Stimulated activated CD8-positive, alpha-beta memory T cell treated with anti-CD3 and anti-CD28 coated beads, Interleukin-15, amount 100 ng/mL, for 1 hour (primary cell): ENCODE data around the gene FOXD2.

Source experiments
- DNase-seq: peaks from one replicate; pipeline ENCODE4 v3.0.0-alpha.2; 2020; ENCODE audit warnings: low read depth

The FOXD2 gene

DNA sequence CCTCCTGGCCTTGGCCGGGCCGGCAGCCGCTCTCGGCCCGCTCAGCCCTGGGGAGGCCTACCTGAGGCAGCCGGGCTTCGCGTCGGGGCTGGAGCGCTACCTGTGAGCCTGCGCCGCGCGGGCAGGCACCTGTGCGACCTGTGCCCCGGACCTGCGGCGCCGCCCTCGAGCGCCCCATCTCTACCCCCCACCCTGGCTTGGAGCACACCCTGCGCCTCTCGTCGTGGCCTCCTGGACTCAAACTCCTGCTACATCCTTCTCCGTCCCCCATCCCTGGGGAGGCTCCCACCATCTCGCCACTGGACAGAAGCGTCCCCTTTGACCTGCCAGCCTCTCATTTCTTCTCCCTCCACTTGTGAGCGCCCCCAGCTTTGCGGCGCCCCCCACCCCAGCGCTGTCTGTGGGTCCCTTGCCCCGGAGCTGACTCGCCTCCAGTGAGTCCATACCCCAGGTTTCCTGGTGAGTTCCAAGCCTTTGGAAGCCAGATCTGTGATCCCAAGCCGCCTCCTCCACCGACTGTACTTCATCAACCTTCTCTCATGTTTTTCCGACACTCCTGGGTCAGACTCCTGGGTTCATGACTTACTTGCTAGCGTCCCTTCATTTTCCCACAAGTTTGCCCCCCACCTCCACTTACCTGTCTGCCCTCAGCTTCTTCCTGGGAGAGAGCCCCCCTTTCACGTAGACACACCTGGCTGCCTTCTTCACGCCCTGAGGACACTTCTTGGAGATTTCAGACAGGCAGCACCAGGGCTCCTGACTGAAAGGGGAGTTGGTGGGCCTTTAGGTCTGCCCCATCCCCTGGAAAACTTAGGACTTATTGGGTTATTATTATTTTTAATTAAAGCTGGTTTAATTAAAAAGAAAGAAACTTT is 20.4 kb upstream of the FOXD2 start:
- DNase-seq, result no peak

DNA sequence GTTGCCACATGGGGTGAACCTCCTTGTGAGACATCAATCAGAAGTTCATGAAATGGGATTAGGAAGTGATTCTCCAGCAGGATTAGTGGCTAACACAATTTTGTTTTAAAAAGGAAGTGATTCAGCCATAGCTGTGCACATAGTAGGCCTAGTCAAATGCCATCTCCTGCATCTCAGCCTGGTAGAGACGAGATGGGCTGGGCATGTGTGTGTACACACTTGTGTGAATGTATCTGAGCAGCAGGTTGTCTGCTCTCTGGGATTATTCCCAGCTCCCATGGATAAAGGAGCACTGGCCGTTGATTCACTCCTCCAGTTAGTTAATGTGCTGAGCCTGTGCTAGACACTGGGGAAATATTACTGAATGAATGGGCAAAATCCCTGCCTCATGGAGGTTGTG is 19.7 kb upstream of the FOXD2 start:
- DNase-seq, result no peak

DNA sequence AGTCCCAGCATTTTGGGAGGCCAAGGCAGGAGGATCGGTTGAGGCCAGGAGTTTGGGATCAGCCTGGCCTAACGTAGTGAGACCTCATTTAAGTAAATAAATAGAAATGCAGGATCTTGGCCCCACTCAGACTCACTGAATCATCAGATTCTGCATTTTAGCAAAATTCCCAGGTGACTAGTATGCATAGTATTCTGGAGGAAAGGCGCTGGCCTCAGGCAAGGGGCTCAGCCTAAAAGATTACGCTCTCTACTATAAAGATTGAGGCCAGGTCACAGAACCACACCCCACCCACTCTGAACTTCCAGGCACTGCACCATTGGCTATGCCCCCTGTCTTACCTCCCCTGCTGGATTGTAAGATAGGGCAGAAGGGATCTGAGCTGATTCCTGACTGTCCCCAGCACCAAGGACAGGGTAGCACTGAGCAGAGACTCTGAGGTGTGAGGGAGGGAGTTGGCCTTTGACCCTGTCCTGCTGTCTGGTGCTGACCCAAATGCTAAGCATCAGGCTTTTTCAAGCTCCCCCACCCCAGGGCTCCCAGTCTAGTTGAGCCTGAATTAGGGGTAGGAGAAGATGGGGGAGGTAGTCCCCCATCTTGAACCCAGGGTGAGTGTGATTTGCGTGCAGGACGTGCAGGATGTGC is 19.0 kb upstream of the FOXD2 start:
- no peak for DNase-seq

- no peak for DNase-seq
These were observed 17.3 kb upstream of the FOXD2 start for GRCh38 chr1:47420547-47420946.

- no peak for DNase-seq
These were observed 14.0 kb upstream of the FOXD2 start for GRCh38 chr1:47423872-47424271.

- no peak for DNase-seq
These were observed 13.4 kb upstream of the FOXD2 start for GRCh38 chr1:47424336-47424982.

DNA sequence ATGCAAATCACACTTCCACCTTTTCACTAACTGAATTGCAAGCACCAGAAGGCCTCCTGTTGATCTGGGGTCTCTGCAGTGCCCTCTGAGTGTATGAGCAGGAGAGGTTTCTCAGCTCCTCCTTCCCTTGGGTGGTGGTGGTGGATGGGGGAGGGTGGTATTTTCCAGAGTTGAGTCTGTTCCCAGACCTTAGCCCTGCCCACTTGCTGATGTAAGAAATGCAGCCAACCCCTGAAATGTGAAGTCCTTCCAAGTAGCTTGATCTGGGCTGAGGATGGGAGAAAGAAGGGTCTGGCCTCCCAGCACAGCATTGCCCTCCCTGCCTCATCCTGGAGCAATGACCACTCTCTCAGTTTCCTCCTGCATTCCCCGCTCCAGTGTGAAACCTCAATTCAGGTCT is 6.3 kb upstream of the FOXD2 start:
- DNase-seq, result no peak

- DNase-seq, result peak; percentile 32
These were observed 5.5 kb upstream of the FOXD2 start for GRCh38 chr1:47432071-47433036.

- DNase-seq, result no peak
These were observed 4.8 kb upstream of the FOXD2 start for GRCh38 chr1:47433037-47433421.

GRCh38 chr1:47433477-47434050 is 4.3 kb upstream of the FOXD2 start:
- DNase-seq, result no peak

DNA sequence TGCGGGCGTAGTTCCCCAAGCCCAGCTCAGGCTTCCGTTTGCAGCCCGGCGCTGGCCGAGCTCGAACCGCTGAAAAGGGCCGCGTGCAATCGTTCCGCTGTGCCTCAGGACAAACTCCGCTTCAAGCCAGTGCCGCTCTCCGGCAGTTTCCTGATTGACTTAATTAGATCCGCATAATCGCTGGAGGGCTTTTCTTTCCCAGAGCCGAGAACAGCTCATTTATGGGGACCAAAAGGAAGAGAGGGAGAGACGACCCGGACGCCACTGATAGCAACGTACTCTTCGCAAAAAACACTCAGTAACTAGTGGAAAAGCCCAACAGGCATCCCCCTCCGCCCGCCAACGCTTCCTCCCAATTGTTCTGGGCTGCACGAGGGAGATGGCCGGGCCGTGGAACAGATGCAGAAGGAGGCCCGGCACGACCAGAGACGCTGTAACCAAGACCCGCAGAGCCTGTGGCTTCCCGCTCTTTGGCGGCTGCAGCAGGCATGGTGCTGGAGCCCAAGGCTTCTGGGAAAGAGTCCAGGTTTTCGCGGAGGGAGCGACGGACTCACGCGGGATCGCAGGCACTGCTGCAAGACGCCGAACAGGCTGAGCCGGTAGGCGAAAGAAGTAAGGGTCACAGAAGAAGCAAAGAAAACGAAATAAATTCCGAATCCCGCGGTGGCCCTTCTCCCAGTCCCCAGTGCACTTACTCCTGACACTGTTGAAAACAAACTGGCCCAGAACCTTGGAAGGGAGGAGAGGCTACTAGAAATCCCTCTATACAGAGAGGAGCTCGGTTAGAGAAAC is 3.6 kb upstream of the FOXD2 start:
- no peak for DNase-seq

DNA sequence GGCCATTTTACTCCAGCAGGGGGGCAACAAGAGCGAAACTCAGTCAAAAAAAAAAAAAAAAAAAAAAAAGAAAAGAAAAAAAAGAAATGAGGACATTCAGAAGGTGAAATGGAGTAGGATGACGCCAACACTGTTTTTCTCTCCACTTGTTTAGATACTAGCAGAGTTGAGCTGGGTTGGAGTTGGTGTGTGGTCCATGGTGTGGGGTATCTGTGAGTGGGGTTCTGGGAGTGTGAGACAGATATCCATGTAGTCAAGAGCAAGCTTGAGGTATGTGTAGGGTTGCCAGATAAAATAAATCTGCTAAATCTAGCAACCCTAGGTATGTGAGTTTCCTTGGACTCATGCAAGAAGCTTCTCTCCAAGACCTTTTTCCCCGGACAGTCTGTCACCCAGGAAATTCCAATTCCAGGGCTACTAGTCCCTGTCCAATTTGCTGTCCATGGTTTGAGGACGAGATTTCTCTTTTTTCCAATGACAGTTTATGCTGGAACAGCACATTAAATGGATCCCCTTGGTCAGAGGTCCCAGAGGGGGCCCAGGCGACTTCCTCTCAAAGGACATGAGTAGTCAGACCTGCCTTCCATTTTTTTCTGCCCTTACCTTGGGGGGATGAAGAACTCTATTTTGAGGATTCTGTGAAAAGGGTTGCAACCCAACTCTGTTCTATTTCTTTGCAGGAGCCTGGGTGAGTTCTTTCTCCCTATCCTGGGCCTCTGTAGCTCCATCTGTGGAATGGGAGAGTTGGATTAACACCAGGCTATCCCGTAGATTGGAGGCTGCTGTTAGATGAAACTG is 2.1 kb upstream of the FOXD2 start:
- DNase-seq, result no peak

GRCh38 chr1:47436304-47436978 is 1.4 kb upstream of the FOXD2 start:
- peak; percentile 64 for DNase-seq

DNA sequence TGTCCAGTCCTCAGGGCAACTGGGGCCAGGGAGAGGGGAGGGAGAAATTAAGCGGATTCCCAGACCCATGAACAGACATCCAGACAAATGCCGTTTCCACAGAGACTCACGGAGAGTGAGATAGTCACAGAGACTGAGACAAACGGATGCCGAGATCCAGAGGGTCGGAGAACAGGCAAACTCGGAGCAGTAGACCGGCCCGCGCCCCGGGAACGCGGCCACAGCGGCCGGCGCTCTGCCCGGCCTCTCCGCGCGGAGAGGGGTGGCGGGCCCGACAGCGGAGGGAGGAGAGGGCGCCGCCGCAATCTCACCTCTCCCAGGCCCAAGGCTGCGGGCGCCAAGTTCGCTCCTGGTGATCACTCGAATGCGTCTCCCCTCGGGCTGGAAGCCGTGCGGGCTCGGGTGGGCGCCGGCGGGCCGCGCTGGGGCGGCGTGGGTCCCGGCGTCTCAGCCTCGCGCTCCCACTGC is 831 bp upstream of the FOXD2 start:
- DNase-seq, result no peak

- DNase-seq, result no peak
These were observed 547 bp downstream of the FOXD2 start for GRCh38 chr1:47438165-47439016.

DNA sequence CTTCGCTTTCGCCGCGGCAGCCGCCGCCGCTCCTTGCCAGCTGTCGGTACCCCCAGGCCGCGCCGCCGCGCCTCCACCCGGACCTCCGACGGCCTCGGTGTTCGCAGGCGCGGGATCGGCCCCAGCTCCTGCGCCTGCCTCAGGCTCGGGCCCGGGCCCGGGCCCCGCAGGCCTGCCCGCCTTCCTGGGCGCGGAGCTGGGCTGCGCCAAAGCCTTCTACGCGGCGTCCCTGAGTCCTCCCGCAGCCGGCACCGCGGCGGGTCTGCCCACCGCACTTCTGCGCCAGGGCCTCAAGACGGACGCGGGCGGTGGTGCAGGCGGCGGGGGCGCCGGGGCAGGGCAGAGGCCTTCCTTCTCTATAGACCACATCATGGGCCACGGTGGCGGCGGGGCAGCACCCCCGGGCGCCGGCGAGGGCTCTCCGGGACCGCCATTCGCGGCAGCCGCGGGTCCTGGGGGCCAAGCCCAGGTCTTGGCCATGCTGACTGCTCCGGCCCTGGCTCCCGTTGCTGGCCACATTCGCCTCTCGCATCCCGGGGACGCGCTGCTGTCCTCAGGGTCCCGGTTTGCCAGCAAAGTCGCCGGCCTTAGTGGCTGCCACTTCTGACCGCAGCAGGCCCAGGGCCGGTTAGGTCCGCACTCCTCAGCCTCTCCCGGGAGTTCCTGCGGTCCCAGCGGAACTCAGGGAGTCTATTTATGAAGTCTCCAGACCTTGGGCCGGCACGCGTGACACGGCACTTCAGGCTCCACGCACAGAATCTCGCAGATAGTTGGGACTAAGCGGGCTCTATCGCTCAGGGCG is 1.4 kb downstream of the FOXD2 start:
- DNase-seq, result no peak

DNA sequence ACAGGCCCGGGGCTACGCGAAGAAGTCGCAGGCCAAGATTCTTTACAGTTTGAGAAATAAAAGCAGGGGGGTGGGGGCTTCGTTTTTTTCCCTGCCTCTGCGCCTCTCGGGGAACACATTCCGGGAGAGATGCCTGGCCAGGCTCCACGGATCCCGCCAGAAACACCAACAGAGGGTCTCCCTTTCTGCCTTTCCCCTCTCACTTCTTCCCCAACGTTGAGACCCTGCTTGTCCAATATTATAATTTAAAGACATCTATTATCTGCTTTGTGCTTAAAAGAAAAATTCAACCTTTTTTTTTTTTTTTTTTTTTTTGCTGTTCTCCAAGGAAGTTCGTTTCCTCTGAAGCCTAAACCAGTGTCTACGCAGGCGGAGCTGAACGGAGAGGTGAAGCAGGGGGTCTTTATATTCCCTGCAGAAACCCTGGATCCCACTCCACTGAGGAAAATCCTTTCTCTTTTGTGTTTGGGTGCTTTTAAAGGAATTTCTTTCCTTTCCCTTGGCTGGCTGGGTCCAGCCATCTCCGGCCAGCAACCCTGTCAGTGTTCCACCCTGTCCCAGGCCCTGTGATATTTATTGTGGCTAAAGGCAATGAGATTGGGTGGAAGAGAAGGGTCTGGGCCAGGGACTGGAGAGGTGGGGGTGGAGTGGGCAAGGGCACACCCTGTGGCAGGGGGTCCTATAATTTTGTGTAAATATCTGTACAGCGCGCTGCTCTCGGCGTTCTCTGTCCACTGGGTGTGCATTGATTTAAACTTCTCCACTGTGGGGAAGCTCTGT is 2.2 kb downstream of the FOXD2 start:
- no peak for DNase-seq
